OCI-LY7 (cell line): ENCODE measurements around the gene TRIML2.

ENCODE experiments used
- EZH2phosphoT487 ChIP-seq: fragments of 200-600 bp; sonication (generic); IDR thresholded peaks from 2 replicates; pipeline ENCODE4 v1.6.1; 2018; ENCODE audit warnings: low read depth, borderline replicate concordance, mild to moderate bottlenecking, mixed run types, antibody characterized with exemption, low read length, moderate library complexity, mixed read lengths
- TF ChIP-seq, protein P1 (sequence below): fragments of 200-600 bp; sonication (generic); conservative IDR thresholded peaks from 2 replicates; pipeline ENCODE4 v1.5.1; 2014; ENCODE audit warnings: mild to moderate bottlenecking, antibody characterized with exemption, low read length, moderate library complexity, mixed read lengths

DNA sequence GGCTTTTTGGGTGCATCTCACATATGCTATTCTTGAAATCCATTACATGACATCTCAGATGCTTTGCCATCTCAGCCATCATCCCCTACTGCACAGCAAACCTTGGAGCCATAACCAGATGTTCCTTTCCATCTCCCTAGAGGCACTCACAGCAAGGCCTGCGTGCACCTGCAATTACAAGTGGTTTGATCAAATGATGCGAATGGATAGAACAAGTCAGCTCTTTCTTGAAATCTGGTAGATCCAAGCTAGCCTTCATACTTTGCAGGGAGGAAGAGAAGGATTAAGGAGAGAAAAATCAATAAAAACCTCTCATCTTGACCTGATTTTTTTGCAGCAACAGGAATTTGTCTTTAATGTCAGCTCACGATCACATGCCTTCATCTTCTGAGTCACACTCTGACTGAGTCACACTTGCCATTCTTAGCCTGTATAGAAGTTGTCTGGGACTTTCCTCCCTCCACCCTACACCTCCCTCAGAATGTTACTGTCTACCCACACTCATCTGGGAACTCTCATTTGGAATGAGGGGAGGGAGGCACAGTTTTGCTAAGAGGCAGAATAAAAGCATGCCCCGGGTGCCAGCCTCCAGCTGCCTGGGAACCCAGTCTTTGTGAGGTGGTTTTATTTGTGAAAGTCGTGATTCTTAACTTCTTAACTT lies 17.9 kb upstream of the TRIML2 start:
- TF ChIP-seq, protein P1, sequence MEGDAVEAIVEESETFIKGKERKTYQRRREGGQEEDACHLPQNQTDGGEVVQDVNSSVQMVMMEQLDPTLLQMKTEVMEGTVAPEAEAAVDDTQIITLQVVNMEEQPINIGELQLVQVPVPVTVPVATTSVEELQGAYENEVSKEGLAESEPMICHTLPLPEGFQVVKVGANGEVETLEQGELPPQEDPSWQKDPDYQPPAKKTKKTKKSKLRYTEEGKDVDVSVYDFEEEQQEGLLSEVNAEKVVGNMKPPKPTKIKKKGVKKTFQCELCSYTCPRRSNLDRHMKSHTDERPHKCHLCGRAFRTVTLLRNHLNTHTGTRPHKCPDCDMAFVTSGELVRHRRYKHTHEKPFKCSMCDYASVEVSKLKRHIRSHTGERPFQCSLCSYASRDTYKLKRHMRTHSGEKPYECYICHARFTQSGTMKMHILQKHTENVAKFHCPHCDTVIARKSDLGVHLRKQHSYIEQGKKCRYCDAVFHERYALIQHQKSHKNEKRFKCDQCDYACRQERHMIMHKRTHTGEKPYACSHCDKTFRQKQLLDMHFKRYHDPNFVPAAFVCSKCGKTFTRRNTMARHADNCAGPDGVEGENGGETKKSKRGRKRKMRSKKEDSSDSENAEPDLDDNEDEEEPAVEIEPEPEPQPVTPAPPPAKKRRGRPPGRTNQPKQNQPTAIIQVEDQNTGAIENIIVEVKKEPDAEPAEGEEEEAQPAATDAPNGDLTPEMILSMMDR = no peak
- TF ChIP-seq EZH2phosphoT487 = no peak
